Mucosa of descending colon (tissue), 3 donors: ENCODE results near the gene C7orf25. TPM values are rescaled to one million over a fixed set of nuclear protein-coding genes. Genes with fewer than 3 reads are reported as not detected.
"Not testable (repeated sequence)": the region's sequence is repeated elsewhere in the genome, so short reads cannot be mapped to it uniquely, and the experiment has no call there.

Experiments used
- ATAC-seq: fragments of 200-7000 bp; cut with Tn5 transposase; one replicate; pipeline ENCODE4 v1.9.1; 2020; ENCODE audit warnings: mild to moderate bottlenecking, moderate library complexity
- DNase-seq, 3 donors: peaks; one replicate each; pipeline ENCODE4 v3.0.0-alpha.2; 2020
- H3K36me3 ChIP-seq: fragments of 200-600 bp; one replicate; pipeline ENCODE4 v1.8.0; 2021; ENCODE audit warnings: low read depth, mild to moderate bottlenecking
- H3K4me1 ChIP-seq: fragments of 200-600 bp; one replicate; pipeline ENCODE4 v1.8.0; 2021; ENCODE audit warnings: low read depth, mild to moderate bottlenecking
- H3K4me3 ChIP-seq: fragments of 200-600 bp; one replicate; pipeline ENCODE4 v1.8.0; 2021; ENCODE audit warnings: mild to moderate bottlenecking
- H3K9me3 ChIP-seq: fragments of 200-600 bp; one replicate; pipeline ENCODE4 v1.8.0; 2021; ENCODE audit warnings: mild to moderate bottlenecking
- CTCF ChIP-seq: fragments of 200-600 bp; IDR thresholded peaks from one replicate; pipeline ENCODE4 v1.8.0; 2022; ENCODE audit warnings: antibody characterized with exemption, mild to moderate bottlenecking
- intact Hi-C, 2 donors: fragments of 100-400 bp; cut with DNase I in 1 of 2; cut with micrococcal nuclease in 1 of 2; formaldehyde crosslinking; loops; one replicate each; pipeline versions ENCODE4 v1.11.0 to v1.11.1; 2022; cut with DNase I, micrococcal nuclease
- total RNA-seq, 3 donors: library from RNA; stranded (reverse); fragmentation: NEBNext Ultra II Directional in 2 of 3; extraction: Animal tissue kit (Norgen Biotek cat#: 25700) in 2 of 3; gene quantifications; one replicate each; pipeline versions ENCODE4 v1.2.1 to v1.2.4, GENCODE V29; 2021 to 2023
- donor health status: DM: no; HTN: no; CAD: no; lungs with moderate emphysema.
- donor health status: DM: no; HTN: no; CAD: no.
- donor health status: DM: no; HTN: yes; CAD: no.

The C7orf25 gene
- total RNA-seq, 3 donors from 2014 or later = 3.4 to 5.4 (median 4.3) TPM

GRCh38 chr7:42886129-42886528 is 25.7 kb downstream of the C7orf25 start:
- no peak for ATAC-seq
- intact Hi-C loops = no loop called here
- Histone ChIP-seq H3K9me3 (no peaks in the 10 kb centered on the region), H3K4me1 (peaks cover 12% of the 10 kb centered on the region), H3K36me3 (no peaks in the 10 kb centered on the region), H3K4me3 (no peak overlapping the region)
- no peak for DNase-seq
- no peak for TF ChIP-seq CTCF

GRCh38 chr7:42885183-42885582 is 26.7 kb downstream of the C7orf25 start:
- H3K9me3 ChIP-seq, DNase-seq, H3K4me3 ChIP-seq, intact Hi-C loops, H3K36me3 ChIP-seq, ATAC-seq: not testable (repeated sequence)
- H3K4me1 ChIP-seq = peaks cover 12% of the 10 kb centered on the region

- ATAC-seq (no peak), DNase-seq (no peak)
- intact Hi-C loops = no loop called here
- Histone ChIP-seq H3K4me3 (no peak overlapping the region), H3K9me3 (no peaks in the 10 kb centered on the region), H3K4me1 (peaks cover 8% of the 10 kb centered on the region), H3K36me3 (no peaks in the 10 kb centered on the region)
- no peak for TF ChIP-seq CTCF
These were observed 27.9 kb downstream of the C7orf25 start for GRCh38 chr7:42883950-42884349.

- Histone ChIP-seq H3K9me3 (no peaks in the 10 kb centered on the region), H3K4me3 (no peak overlapping the region), H3K4me1 (no peaks in the 10 kb centered on the region), H3K36me3 (no peaks in the 10 kb centered on the region)
- no peak for TF ChIP-seq CTCF
- intact Hi-C loops = no loop called here
- DNase-seq = no peak
- no peak for ATAC-seq
These were observed 31.5 kb downstream of the C7orf25 start for GRCh38 chr7:42880392-42880791.

- Histone ChIP-seq H3K9me3 (no peaks in the 10 kb centered on the region), H3K4me1 (no peaks in the 10 kb centered on the region), H3K4me3 (no peak overlapping the region), H3K36me3 (no peaks in the 10 kb centered on the region)
- intact Hi-C loops = no loop called here
- ATAC-seq = peak; percentile 29
- no peak for TF ChIP-seq CTCF
- no peak for DNase-seq
These were observed 33.6 kb downstream of the C7orf25 start for GRCh38 chr7:42878303-42878702.

GRCh38 chr7:42877862-42878261 is 34.0 kb downstream of the C7orf25 start:
- intact Hi-C loops = no loop called here

More at GRCh38 chr7:42877862-42878261, 34.0 kb downstream of the C7orf25 start:
- Histone ChIP-seq H3K4me1 (no peaks in the 10 kb centered on the region), H3K36me3 (no peaks in the 10 kb centered on the region), H3K9me3 (no peaks in the 10 kb centered on the region), H3K4me3 (no peak overlapping the region)
- ATAC-seq = peak; percentile 21
- TF ChIP-seq CTCF = no peak
- DNase-seq = no peak
